ENCODE data around the gene SHFL.

GRCh38 chr19:10118960-10119359, 32.8 kb downstream of the SHFL start:
- TF ChIP-seq CTCF (conservative IDR thresholded peaks at IDR 0.05; ENCODE audit: low read length) (no peak), EZH2phosphoT487 (IDR thresholded peaks at IDR 0.05; ENCODE audit: borderline replicate concordance, low read depth, low read length) (no peak)
